Measurements from ENCODE around the gene HMCN1.

- TF ChIP-seq SNAI2 (CRISPR knock-in tag; IDR thresholded peaks at IDR 0.05) (no peak), CREB5 (CRISPR knock-in tag; IDR thresholded peaks at IDR 0.05; ENCODE audit: low read depth) (no peak), ZFP3 (CRISPR knock-in tag; IDR thresholded peaks at IDR 0.05) (no peak), ESRRG (CRISPR knock-in tag; IDR thresholded peaks at IDR 0.05) (no peak), BACH2 (CRISPR knock-in tag; IDR thresholded peaks at IDR 0.05; ENCODE audit: borderline replicate concordance) (no peak), ARNTL (CRISPR knock-in tag; IDR thresholded peaks at IDR 0.05; ENCODE audit: borderline replicate concordance, low read depth) (no peak)
Observed at GRCh38 chr1:185843297-185843869, 109.2 kb downstream of the HMCN1 start.
